GM12878 (cell line): ENCODE results near the gene DCC. TPM values are rescaled to one million over a fixed set of nuclear protein-coding genes. Genes with fewer than 3 reads are reported as not detected.

ENCODE experiments used
- ATAC-seq: fragments of 200-7000 bp; cut with Tn5 transposase; 3 replicates; pipeline ENCODE4 v1.9.1; 2020; ENCODE audit warnings: mild to moderate bottlenecking, moderate library complexity
- BruUV-seq: library from RNA; stranded (reverse); fragments of 400-500 nt; replicated peaks from 2 replicates; lab custom pipeline; 2021; lab: Mats Ljungman, UMichigan
- CTCF ChIA-PET: fragments of 300-600 bp; sonication (Branson Sonifier 250); formaldehyde crosslinking; extraction: SDS; loops from one replicate; lab custom pipeline; 2021; ENCODE audit warnings: inconsistent platforms; lab: Yijun Ruan, JAX
- POLR2A ChIA-PET: fragments of 350-600 bp; formaldehyde crosslinking; extraction: SDS; loops from one replicate; lab custom pipeline; 2021; ENCODE audit warnings: inconsistent platforms; lab: Charles Lee
- RAD21 ChIA-PET: fragments of 300-600 bp; sonication (Branson Sonifier 250); formaldehyde crosslinking; loops from one replicate; lab custom pipeline; 2023; ENCODE audit warnings: antibody characterized with exemption; ENCODE audit not compliant: unreplicated experiment; lab: Charles Lee
- SMC1A ChIA-PET: fragments of 300-600 bp; sonication (Branson Sonifier 250); formaldehyde crosslinking; loops from one replicate; lab custom pipeline; 2023; ENCODE audit not compliant: unreplicated experiment, uncharacterized antibody; lab: Charles Lee
- DNase-seq: peaks from one replicate; pipeline ENCODE4 v3.0.0-alpha.2; 2011; ENCODE audit warnings: low read depth, low spot score
- FAIRE-seq: peaks from 3 replicates; lab custom pipeline; 2011; peaks lifted over from hg19 to GRCh38; lab: Jason Lieb, UNC
- H2AFZ ChIP-seq: 2 replicates; pipeline ENCODE4 v1.6.0; 2011; ENCODE audit warnings: low read depth, low read length, control low read depth; ENCODE audit not compliant: control insufficient read depth
- H3K27ac ChIP-seq: 2 replicates; pipeline ENCODE4 v1.5.1; 2011; ENCODE audit warnings: control low read depth; ENCODE audit not compliant: control insufficient read depth, insufficient read depth
- H3K27me3 ChIP-seq, 2 experiments: replicated peaks in 1 of 2; 2 replicates each; pipeline versions ENCODE4 v1.6.0 to v1.6.1; 2011; ENCODE audit warnings: low read length in 1 of 2; ENCODE audit not compliant: control insufficient read depth in 2 of 2, insufficient read depth in 2 of 2
- H3K36me3 ChIP-seq, 2 experiments: 2 replicates each; pipeline ENCODE4 v1.5.1; 2011; ENCODE audit warnings: low read length in 1 of 2; ENCODE audit not compliant: control insufficient read depth in 2 of 2, insufficient read depth in 2 of 2
- H3K4me1 ChIP-seq: 2 replicates; pipeline ENCODE4 v1.6.1; 2011; ENCODE audit warnings: mild to moderate bottlenecking, low read length, moderate library complexity, mixed read lengths; ENCODE audit not compliant: control insufficient read depth, insufficient read depth
- H3K4me2 ChIP-seq: 2 replicates; pipeline ENCODE4 v1.6.0; 2011; ENCODE audit warnings: control low read depth; ENCODE audit not compliant: control insufficient read depth, insufficient read depth
- H3K4me3 ChIP-seq: fragments of 200-600 bp; sonication (generic); 2 replicates; pipeline ENCODE4 v1.5.1; 2016
- H3K79me2 ChIP-seq: 2 replicates; pipeline ENCODE4 v1.6.0; 2011; ENCODE audit warnings: low read length; ENCODE audit not compliant: control insufficient read depth, insufficient read depth
- H3K9ac ChIP-seq: 2 replicates; pipeline ENCODE4 v1.8.0; 2011; ENCODE audit warnings: low read length, control low read depth, mixed read lengths; ENCODE audit not compliant: control insufficient read depth, insufficient read depth
- H3K9me3 ChIP-seq: replicated peaks from 3 replicates; pipeline ENCODE4 v1.5.1; 2011; ENCODE audit warnings: mild to moderate bottlenecking, low read length; ENCODE audit not compliant: control insufficient read depth, insufficient read depth
- H4K20me1 ChIP-seq: 2 replicates; pipeline ENCODE4 v1.6.0; 2011; ENCODE audit not compliant: control insufficient read depth, insufficient read depth
- POLR2A ChIP-seq: IDR thresholded peaks from 2 replicates; pipeline ENCODE4 v1.6.1; 2011; ENCODE audit warnings: low read depth, mild to moderate bottlenecking, low read length
- POU2F2 ChIP-seq: IDR thresholded peaks from 3 replicates; pipeline ENCODE4 v1.6.1; 2011; ENCODE audit warnings: low read depth, mild to moderate bottlenecking, low read length, borderline replicate concordance
- RAD21 ChIP-seq: IDR thresholded peaks from 2 replicates; pipeline ENCODE4 v1.6.1; 2011; ENCODE audit warnings: mild to moderate bottlenecking, low read depth, low read length, moderate library complexity; ENCODE audit not compliant: insufficient read depth
- TCF3 ChIP-seq: IDR thresholded peaks from 2 replicates; pipeline ENCODE4 v1.6.1; 2012; ENCODE audit warnings: low read depth, mild to moderate bottlenecking, low read length, borderline replicate concordance; ENCODE audit not compliant: insufficient read depth
- WGBS: methylation state at CpG from one replicate; pipeline ENCODE4 v1.1.6; 2016; ENCODE audit warnings: low lambda C conversion rate; ENCODE audit not compliant: insufficient replicate concordance, insufficient coverage; ENCODE audit errors: missing lambda C conversion rate; 5-methylcytosine and 5-hydroxymethylcytosine counted together
- in situ Hi-C: fragments of 300-500 bp; cut with MboI; formaldehyde crosslinking; loops from 9 replicates; pipeline ENCODE4 v1.14.3; 2018; ENCODE audit warnings: mixed read lengths
- intact Hi-C: fragments of 100-400 bp; cut with micrococcal nuclease; formaldehyde crosslinking; loops from one replicate; pipeline ENCODE4 v1.14.2; 2022; ENCODE audit not compliant: unreplicated experiment
- polyA plus RNA-seq, 11 experiments: library from polyadenylated mRNA; depleted of rRNA in 4 of 11; unstranded in 6 of 11; stranded (reverse) in 5 of 11; fragments of >200 nt; fragmentation: Nextera tagmentation in 4 of 11; fragmentation: Illumina TruSeq in 1 of 11; extraction: Ambion mirVana in 4 of 11; extraction: Trizol in 1 of 11; gene quantifications; 1 replicate in 1 of 11; 2 replicates in 10 of 11; pipeline versions ENCODE4 v1.2.1 to v1.2.3, GENCODE V29; 2011 to 2016; ENCODE audit warnings: inconsistent platforms in 2 of 11, missing spikeins in 2 of 11, low read depth in 1 of 11
- total RNA-seq, 4 experiments: library from RNA; depleted of rRNA in 3 of 4; stranded (reverse); fragments of >200 nt in 3 of 4; fragmentation: Illumina TruSeq in 1 of 4; extraction: Trizol in 1 of 4; gene quantifications; 2 replicates each; pipeline versions ENCODE4 v1.2.1 to v1.2.3, GENCODE V29; 2013 to 2021
- TF ChIP-seq, protein P1 (sequence below): IDR thresholded peaks from 2 replicates; pipeline ENCODE4 v1.6.1; 2012; ENCODE audit warnings: low read depth, low read length, improper control_type of control experiment
- TF ChIP-seq, protein P2 (sequence below): IDR thresholded peaks from 2 replicates; pipeline ENCODE4 v1.6.1; 2012; ENCODE audit warnings: improper control_type of control experiment, low read depth, low read length; ENCODE audit not compliant: insufficient replicate concordance

Gene DCC
- total and polyA plus RNA-seq, 10 of the 15 experiments (the other 5 are each of a cell fraction or from before 2014, with no cell fraction given) = 0.01 TPM; not detected in 9

DNA sequence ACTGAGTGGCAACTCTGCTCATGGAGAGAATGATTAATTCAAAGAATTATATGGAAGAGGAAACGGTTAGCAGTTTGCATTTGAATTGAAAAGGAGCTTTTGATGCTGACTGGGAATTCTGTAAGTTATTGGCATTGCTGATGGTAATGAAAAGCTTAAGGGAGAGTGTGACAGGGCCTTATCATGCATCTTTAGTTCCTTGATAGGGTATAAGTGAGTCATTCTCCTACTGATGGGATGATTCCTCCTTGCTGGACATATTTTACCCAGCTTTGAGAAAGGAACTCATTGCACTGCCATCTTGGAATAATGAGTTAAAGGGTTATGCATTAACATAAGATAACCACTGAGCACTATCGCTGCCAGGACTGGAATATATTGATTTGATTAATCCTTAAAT is 740.7 kb downstream of the DCC start:
- H3K27me3 ChIP-seq = no peaks in the 10 kb centered on the region
- no peak for ATAC-seq
- no peak overlapping the region for H2AFZ ChIP-seq
- TF ChIP-seq POU2F2 (no peak), POLR2A (no peak)
- TF ChIP-seq, protein P1, sequence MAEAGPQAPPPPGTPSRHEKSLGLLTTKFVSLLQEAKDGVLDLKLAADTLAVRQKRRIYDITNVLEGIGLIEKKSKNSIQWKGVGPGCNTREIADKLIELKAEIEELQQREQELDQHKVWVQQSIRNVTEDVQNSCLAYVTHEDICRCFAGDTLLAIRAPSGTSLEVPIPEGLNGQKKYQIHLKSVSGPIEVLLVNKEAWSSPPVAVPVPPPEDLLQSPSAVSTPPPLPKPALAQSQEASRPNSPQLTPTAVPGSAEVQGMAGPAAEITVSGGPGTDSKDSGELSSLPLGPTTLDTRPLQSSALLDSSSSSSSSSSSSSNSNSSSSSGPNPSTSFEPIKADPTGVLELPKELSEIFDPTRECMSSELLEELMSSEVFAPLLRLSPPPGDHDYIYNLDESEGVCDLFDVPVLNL = no peak
- TF ChIP-seq, all 136 proteins: peak for 0
- RAD21 ChIA-PET = no interaction called here
- no TSS peak for BruUV-seq
- Histone ChIP-seq H3K27ac (no peak overlapping the region), H4K20me1 (no peaks in the 10 kb centered on the region), H3K9me3 (no peaks in the 10 kb centered on the region), H3K9ac (no peak overlapping the region), H3K4me3 (no peak overlapping the region), H3K79me2 (no peaks in the 10 kb centered on the region), H3K36me3 (no peaks in the 10 kb centered on the region), H3K4me1 (no peaks in the 10 kb centered on the region), H3K4me2 (no peak overlapping the region)
- POLR2A ChIA-PET = no interaction called here
- in situ Hi-C loops = no loop called here
- CTCF ChIA-PET = no interaction called here
- intact Hi-C loops = no loop called here
- DNase-seq (no peak), FAIRE-seq (no peak)
- SMC1A ChIA-PET = no interaction called here
- 0% methylated on average over 2 of the region's 2 CpGs for WGBS

DNA sequence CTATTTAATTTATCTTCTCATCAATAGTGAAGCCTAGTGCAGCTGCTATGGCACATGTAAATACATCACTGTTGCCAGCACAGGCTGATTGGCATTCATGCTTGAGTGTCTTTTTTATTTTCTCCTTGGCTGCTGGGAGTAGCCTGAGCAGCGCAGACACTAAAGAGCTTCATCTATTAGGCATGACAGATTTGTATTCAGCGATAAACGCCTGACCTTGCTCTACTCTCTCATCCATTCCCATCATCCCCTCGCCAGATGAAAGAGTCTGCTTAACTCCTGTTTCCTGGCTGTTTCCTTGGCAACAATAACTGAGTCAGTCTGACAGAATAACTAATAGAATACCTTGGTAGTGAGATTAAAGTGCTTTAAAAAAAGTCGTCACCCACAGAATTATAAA is 753.6 kb downstream of the DCC start:
- in situ Hi-C loops = no loop called here
- 49% methylated on average over 5 of the region's 5 CpGs for WGBS
- Histone ChIP-seq H3K4me1 (no peaks in the 10 kb centered on the region), H3K4me2 (no peak overlapping the region), H4K20me1 (no peaks in the 10 kb centered on the region), H3K27ac (no peak overlapping the region), H3K36me3 (no peaks in the 10 kb centered on the region), H3K9ac (no peak overlapping the region), H3K9me3 (no peaks in the 10 kb centered on the region), H3K27me3 (no peaks in the 10 kb centered on the region), H3K4me3 (no peak overlapping the region), H2AFZ (no peak overlapping the region), H3K79me2 (no peaks in the 10 kb centered on the region)
- intact Hi-C loops = no loop called here
- RAD21 ChIA-PET = no interaction called here
- no TSS peak for BruUV-seq
- SMC1A ChIA-PET = no interaction called here
- CTCF ChIA-PET = interaction anchor here (1.2 kb wide), 1 partner anchor 58 kb away, joined by 3 read pairs; no protein-coding TSS in a partner anchor
- DNase-seq (no peak), ATAC-seq (no peak), FAIRE-seq (no peak)
- POLR2A ChIA-PET = no interaction called here
- TF ChIP-seq TCF3 = no peak
- TF ChIP-seq RAD21 = no peak
- TF ChIP-seq, protein P2, sequence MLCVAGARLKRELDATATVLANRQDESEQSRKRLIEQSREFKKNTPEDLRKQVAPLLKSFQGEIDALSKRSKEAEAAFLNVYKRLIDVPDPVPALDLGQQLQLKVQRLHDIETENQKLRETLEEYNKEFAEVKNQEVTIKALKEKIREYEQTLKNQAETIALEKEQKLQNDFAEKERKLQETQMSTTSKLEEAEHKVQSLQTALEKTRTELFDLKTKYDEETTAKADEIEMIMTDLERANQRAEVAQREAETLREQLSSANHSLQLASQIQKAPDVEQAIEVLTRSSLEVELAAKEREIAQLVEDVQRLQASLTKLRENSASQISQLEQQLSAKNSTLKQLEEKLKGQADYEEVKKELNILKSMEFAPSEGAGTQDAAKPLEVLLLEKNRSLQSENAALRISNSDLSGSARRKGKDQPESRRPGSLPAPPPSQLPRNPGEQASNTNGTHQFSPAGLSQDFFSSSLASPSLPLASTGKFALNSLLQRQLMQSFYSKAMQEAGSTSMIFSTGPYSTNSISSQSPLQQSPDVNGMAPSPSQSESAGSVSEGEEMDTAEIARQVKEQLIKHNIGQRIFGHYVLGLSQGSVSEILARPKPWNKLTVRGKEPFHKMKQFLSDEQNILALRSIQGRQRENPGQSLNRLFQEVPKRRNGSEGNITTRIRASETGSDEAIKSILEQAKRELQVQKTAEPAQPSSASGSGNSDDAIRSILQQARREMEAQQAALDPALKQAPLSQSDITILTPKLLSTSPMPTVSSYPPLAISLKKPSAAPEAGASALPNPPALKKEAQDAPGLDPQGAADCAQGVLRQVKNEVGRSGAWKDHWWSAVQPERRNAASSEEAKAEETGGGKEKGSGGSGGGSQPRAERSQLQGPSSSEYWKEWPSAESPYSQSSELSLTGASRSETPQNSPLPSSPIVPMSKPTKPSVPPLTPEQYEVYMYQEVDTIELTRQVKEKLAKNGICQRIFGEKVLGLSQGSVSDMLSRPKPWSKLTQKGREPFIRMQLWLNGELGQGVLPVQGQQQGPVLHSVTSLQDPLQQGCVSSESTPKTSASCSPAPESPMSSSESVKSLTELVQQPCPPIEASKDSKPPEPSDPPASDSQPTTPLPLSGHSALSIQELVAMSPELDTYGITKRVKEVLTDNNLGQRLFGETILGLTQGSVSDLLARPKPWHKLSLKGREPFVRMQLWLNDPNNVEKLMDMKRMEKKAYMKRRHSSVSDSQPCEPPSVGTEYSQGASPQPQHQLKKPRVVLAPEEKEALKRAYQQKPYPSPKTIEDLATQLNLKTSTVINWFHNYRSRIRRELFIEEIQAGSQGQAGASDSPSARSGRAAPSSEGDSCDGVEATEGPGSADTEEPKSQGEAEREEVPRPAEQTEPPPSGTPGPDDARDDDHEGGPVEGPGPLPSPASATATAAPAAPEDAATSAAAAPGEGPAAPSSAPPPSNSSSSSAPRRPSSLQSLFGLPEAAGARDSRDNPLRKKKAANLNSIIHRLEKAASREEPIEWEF = no peak
